GM19468 (cell line): Measurements from ENCODE around the gene CEP44.
"Not testable (repeated sequence)": the region's sequence is repeated elsewhere in the genome, so short reads cannot be mapped to it uniquely, and the experiment has no call there.

Experiments used
- ATAC-seq: cut with Tn5 transposase; IDR thresholded peaks from one replicate; pipeline ENCODE4 v1.9.1; 2021; ENCODE audit warnings: mild to moderate bottlenecking, moderate library complexity, moderate number of reproducible peaks; ENCODE audit not compliant: unreplicated experiment; ENCODE audit errors: extremely low read depth

Gene CEP44, protein sequence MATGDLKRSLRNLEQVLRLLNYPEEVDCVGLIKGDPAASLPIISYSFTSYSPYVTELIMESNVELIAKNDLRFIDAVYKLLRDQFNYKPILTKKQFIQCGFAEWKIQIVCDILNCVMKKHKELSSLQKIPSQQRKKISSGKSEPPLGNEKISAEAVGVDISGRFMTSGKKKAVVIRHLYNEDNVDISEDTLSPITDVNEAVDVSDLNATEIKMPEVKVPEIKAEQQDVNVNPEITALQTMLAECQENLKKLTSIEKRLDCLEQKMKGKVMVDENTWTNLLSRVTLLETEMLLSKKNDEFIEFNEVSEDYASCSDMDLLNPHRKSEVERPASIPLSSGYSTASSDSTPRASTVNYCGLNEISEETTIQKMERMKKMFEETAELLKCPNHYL

DNA sequence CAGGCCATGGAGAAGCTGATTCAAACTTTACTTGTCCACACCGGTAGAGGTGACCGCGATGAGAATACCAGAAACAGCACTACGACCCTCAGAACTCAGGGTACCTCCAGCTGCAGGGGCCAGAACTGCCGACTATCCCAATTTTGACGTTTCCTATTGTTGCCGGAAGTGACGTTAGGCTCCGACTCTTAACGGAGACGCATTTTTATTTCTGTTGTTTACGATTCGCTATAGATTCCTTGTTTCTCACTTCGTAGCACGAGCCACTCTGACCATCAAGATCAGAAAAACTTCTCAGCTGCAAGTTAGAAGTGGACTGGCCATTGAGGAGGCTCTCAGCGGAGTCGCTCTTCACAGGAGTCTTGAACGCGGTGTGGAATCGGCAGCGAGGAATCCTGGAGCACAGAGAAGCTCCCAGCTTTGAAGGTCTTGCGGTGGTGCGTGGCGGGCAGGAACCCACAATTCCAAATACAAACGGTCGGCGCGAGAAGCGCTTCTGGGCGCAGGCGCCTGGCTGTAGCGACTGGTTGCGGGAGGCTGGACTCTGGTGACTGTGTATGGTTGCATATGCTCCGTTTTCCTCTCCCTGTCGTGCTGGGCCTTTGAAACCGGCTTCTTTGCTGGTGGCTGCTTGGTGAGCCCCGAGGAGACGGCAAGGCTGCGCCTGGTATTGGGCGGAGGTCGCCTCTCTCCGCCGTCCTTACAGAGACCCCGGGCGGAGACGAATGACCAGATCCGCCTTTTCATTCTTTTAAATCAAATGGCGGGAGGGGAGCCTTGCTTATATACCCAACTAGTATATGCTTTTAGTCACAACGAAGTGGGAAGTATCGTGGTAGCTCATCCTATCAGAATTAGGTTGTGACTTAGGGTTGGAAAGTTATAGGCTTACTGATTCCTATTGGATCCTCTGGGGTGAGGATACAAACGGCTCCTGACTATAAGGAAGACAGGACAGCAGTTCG is at the start of gene CEP44, which contains the start of gene FBXO8:
Gene CEP44, plus strand, starts transcription at position 405 of the 965 bp plus-strand sequence. CDS start 15,211 bp downstream, outside the sequence.
Gene FBXO8, minus strand, starts transcription at position 161 of the 965 bp plus-strand sequence. CDS start 20,575 bp downstream, outside the sequence.
- peak; percentile 20 for ATAC-seq

DNA sequence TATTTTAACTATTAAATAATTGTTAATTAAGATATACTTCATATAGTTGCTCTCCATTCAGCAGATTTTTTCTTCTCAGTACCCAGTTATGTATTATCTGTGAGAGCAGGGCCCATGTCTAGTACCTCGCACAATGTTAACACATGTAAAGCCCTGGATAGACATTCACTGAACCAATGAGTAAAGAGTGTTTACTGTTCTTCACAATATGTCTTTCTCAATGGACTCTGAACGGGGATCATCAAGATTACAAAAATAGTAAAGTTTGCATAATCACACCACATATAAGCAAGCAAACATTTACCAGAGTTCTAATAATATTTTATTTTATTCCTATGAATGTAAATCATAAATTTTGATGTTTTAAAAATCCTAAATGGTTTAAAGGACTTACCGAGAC is 47.4 kb upstream of the CEP44 start:
- no peak for ATAC-seq

DNA sequence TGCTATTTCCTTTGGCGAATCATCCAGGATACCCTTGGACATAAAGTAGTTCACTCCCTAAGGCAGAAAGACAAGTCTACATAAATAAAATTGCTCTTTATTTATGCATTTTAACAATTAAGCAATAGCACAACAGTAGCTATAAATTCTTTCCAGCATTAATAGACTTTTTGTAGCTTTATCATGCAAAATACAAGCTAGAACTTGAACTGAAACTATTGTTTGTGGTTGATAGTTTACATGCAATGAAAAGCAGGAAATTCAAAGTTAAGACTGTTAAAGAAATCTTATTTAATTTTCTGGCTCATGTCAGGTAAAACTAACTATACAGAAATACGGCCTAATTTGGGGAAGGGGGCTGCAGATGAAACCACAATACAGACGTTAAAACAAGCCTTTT is 42.5 kb upstream of the CEP44 start:
- ATAC-seq: no peak

DNA sequence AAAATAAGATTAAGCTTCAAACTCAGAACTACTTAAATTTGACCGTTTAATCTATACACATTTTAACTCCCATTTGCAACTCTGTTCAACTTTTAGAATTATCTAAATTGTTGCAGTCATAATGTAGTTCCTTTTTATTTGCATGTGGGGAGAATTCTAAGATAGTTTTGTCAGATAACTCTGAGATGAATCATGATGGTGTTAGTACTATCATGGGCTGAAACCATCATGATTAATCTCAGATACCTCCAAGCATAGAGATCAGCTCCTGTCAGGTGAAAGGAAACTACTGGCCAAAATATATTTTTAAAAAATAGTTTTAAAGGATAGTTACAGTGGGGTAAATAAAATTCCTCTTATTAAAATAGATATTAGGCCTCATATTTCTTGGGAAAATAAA is 39.3 kb upstream of the CEP44 start:
- ATAC-seq: no peak

DNA sequence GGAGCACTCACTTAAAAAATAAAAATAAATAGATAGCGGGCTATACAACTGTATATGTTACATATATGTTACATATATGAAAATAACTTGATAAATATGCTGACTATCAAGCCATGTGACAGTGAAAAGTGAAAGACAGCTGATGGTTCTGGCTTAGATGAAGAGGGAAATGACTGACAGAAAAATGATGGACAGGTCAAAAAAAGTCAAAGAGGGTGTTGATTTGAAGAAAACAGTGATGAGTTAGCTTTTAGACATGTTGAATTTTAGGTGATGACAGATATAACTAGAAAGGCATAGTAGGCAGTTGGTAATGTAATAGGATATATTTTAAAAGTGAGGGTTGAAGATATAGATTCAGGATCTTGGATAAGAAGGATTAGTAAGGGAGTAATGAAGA is 38.0 kb upstream of the CEP44 start:
- ATAC-seq: no peak

DNA sequence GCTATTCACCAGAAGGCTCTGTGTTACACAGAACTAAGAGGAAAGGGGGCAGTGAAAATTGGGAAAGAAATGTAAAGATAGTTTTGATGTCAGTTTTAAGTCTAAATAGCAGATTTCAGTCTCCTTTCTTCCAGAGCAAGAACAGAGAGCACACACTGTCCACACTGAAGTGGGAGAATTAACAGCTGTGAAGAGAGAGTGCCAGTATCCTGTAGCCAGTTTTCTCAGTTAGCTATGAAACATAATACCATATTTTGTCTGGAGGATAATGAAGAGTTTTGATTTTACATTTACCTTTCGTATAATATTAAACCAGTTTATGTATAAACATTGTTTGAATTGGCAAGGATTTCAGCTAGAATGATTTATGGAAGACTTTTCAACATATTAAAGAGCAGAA is 35.3 kb upstream of the CEP44 start:
- ATAC-seq: no peak

DNA sequence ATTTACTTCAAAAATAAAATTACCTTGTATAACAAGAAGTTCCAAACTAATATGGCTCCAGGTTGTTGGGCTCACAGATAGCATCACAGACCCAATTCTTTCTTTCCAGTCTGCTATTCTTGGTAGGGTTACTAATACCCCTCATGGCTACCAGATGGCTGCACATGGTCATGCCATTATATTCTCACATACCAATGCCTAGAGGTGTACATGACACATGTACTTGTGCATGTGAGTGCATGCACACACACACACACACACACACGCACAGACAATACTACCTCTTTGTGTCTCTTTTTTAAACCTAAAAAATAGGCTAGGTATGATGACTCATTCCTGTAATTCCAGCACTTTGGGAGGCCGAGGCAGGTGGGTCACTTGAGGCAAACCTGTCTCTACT is 31.3 kb upstream of the CEP44 start:
- no peak for ATAC-seq

DNA sequence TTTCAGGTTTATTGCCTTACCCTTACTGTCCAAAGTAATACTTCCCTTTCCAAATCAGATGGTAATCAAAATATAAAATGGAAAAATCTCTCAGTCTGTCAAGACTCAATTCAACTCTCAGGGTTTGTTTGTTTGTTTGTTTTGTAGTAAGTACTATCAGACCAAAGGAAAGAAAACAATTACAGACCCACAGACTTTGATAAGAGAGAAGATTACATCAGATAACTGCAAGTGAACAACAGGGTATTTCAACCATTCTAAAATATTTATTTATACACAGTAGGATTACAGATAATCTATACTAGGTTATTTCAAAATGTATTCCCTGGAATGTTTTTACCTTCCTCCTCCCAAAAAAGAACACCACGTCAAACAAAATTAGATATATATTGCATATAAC is 29.1 kb upstream of the CEP44 start:
- ATAC-seq: no peak

DNA sequence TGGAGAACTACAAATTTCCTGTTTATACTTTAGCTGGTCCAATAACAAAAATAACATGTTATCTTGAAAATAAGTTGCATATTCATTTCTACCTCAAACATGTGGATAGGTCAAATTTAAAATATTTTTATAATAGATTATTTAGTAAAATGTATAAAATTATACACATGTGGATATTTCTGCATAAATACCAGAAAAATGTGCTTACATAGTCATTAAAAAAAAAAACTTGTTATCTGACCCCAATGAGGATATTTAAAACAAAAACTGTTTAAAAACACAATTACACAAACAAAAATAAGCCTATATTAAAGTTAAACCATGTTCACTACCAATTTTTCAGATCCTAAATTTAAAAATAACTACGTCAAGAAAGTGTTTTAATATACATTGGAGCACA is 28.3 kb upstream of the CEP44 start:
- no peak for ATAC-seq

DNA sequence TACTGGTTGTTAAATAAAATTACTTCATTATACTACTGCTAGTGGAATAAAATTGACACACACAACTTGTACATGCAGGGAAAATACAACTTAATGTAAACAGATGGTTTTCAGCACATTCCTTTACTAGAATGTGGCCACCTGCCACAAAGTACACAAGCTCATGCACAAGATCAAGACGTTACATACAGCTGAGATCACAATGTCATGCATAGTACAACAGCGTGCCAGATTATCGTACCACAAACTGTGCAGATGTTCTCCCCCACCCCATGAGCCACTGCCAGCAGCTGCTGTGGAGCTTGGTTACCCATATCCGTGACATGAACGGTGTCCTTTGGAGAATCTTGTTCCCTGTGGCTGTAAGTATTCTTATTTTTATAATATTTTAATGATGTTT is 27.9 kb upstream of the CEP44 start:
- ATAC-seq: no peak

DNA sequence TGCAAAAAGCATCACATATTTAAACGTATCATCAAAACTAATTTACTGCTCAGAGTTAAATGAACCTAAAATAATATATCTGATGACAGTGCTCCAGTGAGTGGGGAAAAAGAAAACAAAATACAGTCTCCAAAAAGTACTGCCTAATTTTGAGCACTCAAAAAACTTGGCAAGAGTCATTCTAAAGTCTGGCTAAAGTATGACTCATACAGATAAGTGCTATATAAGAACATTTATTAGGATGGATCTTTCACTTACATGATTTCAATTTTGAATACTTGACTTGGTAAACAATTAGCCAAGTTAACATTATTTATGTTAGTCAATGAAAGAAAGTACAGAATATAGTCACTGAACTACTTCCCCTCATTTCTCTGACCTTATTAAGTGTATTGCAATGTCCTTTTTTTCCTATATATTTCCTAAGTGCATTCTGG is 27.4 kb upstream of the CEP44 start:
- ATAC-seq: no peak

DNA sequence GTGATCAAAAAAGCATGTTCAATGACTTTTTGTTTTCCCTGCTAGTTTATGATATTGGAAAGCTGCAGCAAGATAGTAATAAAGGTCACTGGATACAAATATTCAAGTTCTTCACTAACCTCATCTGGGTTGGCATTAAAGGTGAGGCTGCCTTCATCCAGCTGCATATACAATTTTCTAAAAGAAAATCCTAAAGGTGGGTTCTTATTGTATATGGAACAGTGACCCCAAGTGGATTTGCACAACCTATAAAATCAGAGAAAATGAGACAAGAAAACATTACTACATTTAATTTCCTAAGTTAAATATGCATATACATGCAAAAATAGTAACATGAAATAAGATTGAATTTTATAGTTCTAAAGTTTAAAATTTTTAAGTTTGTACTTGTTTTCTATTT is 24.1 kb upstream of the CEP44 start:
- no peak for ATAC-seq

DNA sequence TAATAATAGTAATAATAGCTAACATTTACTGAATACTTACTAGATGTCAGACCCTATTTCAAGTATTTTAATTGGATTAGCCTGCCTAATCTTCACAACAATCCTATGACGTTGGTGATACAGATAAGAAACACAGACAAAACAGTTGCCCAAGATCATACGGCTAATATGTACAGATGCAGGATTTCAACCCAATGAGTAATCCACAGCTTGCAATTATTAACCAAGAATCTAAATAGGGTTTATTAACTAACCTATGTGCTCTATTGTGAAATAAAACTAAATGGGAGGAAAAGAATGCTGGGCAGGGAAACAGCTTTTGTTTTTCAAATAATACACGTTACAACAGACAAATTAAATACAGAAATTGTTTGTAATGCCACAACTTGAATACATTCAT is 23.6 kb upstream of the CEP44 start:
- peak; percentile 29 for ATAC-seq

DNA sequence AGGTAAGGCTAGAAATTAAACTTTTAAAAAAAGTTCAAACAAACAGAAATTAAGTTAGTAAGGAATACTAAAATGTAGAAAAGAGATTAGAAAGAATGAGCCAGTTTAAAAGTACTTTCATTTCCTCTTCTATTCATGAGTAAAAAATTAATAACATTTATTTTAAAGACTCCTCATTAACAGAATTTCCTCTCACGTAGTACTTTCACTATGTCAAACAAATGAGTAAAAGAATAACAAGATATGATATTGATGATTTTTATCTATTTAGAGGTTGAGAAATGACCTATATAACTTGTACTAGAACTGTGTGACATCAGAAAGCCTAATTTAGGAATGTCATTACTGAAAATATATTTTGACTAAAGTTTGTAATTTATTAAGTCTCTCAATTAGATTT is 22.3 kb upstream of the CEP44 start:
- not testable (repeated sequence) for ATAC-seq

DNA sequence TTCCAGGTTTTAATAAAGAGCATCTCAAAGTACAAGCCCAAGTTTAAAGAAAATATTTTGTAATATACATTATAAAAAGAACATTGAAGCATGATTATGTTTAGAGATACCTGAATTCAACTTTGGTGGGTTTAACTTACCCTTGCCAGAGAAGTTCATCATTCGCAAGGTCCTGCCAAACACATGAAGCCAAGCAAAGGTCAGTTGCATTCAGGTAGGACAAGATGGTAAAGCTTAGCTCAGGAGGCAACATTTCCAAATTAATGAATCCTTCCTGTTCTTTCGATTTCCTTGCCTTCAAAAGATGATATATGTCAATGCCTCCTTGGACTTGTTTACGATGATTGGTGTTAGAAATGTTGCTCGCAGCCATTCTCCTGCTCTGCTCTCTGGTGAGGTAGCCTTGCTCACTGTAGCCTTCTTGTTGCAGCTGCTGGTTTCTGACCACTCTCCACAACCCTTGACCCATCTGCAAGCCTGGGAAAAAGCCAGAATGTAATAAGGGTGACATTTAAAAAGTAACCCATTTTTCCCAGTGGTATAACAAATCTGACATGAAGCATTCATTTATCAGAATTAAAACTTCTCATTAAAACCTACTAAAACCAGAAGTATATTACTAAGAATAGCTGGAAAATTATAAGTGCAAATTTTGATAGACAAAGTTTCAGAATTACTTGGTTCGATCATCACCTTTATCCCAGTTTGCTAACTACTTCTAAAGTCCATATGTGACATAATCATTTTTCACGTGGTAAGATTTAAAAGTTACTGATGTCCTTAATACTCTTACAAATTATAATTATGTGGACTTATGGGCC is 20.9 kb upstream of the CEP44 start:
- no peak for ATAC-seq

DNA sequence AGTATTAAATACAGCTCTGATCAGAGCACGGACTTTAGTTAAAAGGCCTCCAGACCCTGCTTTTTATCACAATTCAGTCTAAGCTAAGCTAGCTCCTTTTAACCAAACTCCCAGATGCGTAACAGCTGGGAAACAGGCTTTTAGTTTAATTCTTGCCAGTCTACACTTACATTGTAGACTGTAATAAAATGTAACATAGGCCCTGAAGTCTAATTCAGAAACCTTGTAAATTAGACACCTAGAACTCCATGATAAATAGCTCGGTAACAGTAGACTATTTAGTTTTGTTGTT is 20.3 kb upstream of the CEP44 start:
- no peak for ATAC-seq

DNA sequence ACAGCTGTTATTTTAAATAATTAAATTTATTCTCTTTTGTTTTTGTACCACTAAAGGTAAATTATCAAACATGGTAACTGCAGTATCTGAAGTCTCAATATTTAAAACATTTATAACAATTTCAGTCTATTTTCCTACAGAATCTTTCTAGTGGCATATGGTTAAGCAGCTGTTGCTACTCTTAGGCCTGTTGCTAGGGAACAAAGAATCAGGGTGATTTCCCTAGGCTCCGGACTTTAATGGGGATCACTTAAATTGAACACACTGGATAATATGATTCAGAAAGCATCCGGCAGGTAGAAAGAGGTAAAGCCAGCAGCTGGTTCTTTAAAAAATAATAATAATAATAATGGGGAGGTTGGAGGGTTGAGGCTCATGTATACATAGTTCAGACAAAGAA is 17.8 kb upstream of the CEP44 start:
- ATAC-seq: no peak

DNA sequence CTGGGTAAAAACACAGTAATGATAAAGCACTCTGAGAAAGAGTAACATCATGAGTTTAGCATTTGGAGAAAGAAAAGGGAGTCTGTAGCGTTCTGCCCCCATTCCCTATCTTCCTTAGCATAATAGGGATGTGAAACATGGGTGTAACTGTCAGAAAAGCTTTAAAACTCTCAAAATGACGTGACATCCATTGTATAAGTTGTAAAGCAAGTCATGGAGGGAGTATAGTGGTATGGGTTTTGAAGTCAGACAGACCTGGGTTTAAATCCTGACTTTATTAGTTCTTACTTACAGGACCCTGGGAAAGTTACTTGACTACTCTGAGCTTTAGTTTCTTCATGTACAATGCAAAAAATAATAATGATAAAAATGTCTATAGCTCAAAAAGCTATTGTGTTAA is 17.3 kb upstream of the CEP44 start:
- ATAC-seq: no peak

DNA sequence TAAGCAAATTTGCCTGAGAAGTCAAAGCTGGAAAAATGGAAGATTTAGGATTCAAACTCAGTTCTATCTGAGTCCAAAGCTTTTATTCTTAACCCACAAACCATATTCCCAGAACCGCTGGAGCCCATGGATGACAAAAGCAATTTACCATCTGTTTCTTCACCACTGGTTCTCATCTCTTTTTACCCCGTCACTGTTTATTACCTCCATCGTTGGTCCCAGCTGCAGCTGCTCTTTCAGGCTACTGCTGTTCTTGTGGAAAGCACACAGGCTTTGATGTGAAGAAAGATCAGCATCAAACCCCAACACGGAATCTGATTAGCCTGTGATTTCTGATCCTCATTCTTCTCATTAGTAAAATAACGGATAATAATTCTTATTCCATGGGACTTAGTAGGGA is 9.8 kb upstream of the CEP44 start:
- no peak for ATAC-seq

DNA sequence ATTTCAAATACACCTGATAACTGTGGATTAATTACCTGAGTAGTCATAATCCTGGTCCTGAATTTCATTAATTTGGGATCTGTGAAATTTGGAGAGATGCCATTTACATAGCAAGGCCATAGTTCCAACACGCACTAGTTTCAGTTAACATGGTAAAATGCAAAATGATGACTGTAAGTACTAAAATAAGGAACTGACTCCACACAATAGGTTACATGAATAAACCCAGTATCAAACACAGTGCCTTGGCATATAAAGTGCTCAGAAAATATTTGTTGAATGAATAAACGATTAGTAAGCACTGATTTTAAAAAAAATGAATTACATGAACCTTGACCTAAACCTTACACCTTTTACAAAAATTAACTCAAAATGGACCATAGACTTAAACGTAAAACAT is 9.3 kb upstream of the CEP44 start:
- ATAC-seq: no peak
